ENCODE measurements around the gene UHMK1. TPM values are rescaled to one million over a fixed set of nuclear protein-coding genes. Genes with fewer than 3 reads are reported as not detected.

UHMK1 gene
- total RNA-seq, 1 experiment from 2014 or later = 38.8 TPM

DNA sequence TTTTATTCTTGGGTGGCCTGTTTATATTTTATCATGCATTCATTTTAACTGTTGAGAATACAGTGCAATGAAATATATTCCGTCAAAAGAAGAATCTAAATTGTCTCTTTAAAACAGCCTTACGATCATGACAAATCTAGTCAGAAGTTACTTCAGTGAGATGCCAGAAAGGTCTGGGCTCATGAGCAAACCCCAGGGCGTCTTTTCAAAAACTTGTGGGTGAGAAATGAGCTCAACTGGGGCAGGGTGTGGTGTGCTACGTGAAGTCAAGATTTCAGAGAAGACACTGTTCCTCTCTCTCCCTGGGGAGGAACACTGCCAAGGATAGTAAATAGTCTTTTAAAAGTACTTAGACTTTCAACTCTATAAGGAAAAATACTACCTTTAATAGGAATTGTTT, 50.6 kb downstream of the UHMK1 start:
- DNase-seq = no peak
- Histone ChIP-seq H3K27ac (no peak overlapping the region), H3K4me1 (no peaks in the 10 kb centered on the region), H3K36me3 (no peaks in the 10 kb centered on the region), H3K9me3 (replicated peaks) (peaks cover 1% of the 10 kb centered on the region), H3K27me3 (no peaks in the 10 kb centered on the region), H3K4me3 (no peak overlapping the region)

DNA sequence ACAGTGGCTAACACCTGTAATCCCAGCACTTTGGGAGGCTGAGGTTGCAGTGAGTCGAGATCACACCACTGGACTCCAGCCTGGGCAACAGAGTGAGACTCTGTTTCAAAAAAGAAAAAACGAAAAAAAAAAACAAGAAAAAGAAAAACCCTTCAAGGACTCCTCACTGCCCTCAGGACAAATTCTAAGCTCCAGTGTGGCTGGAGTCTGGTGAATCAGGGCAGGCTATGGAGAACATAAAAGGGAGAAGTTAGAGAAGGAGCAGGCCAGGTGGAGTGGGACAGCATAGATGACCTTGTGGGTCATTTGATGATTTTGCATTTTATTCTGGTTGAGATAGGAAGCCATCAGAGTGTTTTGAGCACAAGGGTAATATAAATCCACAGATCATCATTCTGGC, 51.4 kb downstream of the UHMK1 start:
- H3K27ac ChIP-seq = no peak overlapping the region
- H3K4me1 ChIP-seq = no peaks in the 10 kb centered on the region
- no peak for DNase-seq
- no peaks in the 10 kb centered on the region for H3K27me3 ChIP-seq
- no peak overlapping the region for H3K4me3 ChIP-seq
- H3K9me3 ChIP-seq (replicated peaks) = no peaks in the 10 kb centered on the region
- H3K36me3 ChIP-seq = no peaks in the 10 kb centered on the region

DNA sequence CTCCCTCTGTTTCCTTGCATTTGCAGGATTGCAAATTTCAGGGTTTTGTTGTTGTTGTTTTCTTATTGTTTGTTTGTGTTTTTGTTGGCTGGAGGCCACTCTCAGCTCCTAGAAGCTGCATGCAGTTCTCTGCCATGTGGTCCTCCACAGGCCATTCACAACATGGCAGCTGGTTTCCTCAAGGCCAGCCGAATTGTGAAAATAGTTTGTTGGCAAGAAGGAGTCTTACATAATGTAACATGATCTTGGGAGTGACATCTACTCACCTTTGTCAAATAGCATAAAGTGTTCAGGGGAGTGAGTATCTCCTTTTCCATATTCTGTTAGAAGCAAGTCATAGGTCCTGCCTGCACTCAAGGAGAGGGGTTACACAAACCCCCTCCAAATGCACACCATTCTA, 53.3 kb downstream of the UHMK1 start:
- no peaks in the 10 kb centered on the region for H3K9me3 ChIP-seq (replicated peaks)

DNA sequence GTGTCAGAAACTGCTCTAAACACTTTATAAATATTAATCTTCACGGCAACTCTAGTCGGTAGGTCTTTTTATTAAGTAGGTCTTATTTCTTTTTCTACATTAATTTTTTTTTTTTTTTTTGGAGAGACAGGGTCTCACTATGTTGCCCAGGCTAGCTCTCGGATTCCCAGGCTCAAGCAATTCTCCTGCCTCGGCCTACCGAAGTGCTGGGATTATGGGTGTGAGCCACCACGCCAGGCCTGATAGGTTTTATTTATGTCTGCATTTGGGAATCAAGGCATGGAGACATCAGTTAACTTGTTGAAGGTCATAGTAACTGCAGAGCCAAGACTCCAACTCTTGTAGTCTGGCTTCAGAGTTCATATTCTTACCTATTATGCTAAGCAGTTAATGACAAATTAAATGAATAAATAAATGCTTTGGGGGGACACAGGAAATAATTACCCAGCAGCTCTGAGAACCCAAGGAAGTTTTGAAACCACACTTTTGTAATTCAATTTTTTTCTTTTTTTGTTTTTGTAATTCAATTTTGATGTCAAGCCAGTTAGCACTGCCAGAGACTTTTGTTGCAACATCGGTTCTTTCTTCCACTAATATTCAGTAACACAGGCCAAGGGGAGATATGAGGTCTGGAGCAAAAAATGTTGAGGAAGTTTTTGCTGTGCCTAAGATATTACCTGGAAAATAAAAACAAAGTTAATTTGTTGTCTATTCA, 54.5 kb downstream of the UHMK1 start:
- H3K4me3 ChIP-seq = no peak overlapping the region
- H3K9me3 ChIP-seq (replicated peaks) = no peaks in the 10 kb centered on the region
- no peaks in the 10 kb centered on the region for H3K27me3 ChIP-seq
- no peak for DNase-seq
- no peak overlapping the region for H3K27ac ChIP-seq
- no peaks in the 10 kb centered on the region for H3K36me3 ChIP-seq
- H3K4me1 ChIP-seq = no peaks in the 10 kb centered on the region

More for the DNA sequence above, 53.3 kb downstream of the UHMK1 start:
- DNase-seq = no peak
- Histone ChIP-seq H3K4me1 (no peaks in the 10 kb centered on the region), H3K4me3 (no peak overlapping the region), H3K27me3 (no peaks in the 10 kb centered on the region), H3K27ac (no peak overlapping the region), H3K36me3 (no peaks in the 10 kb centered on the region)

DNA sequence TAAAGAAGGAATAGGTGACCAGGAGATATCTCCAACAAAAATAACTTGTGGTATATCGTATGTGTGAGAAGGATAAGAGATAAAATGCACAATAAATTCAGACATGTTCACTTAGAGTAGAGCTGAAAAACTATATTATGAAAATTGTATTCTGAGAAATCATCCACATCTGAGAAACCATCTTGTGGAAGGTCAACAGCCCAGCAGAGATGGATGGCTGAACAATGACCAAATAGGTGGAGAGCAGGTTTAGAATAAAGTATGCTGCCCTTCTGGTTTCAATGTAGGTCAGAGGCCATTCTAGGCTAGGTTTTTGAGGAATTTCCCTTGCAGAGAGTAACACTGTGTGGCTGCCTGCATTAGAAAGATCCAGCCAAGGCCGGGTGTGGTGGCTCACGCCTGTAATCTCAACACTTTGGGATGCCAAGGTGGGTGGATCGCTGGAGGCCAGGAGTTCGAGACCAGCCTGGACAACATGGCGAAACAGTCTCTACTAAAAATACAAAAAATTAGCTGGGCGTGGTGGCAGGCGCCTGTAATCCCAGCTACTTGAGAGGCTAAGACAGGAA, 55.1 kb downstream of the UHMK1 start:
- H3K36me3 ChIP-seq = no peaks in the 10 kb centered on the region
- H3K27me3 ChIP-seq = no peaks in the 10 kb centered on the region
- no peak overlapping the region for H3K27ac ChIP-seq
- H3K4me1 ChIP-seq = no peaks in the 10 kb centered on the region
- DNase-seq = no peak
- H3K4me3 ChIP-seq = no peak overlapping the region
- no peaks in the 10 kb centered on the region for H3K9me3 ChIP-seq (replicated peaks)

DNA sequence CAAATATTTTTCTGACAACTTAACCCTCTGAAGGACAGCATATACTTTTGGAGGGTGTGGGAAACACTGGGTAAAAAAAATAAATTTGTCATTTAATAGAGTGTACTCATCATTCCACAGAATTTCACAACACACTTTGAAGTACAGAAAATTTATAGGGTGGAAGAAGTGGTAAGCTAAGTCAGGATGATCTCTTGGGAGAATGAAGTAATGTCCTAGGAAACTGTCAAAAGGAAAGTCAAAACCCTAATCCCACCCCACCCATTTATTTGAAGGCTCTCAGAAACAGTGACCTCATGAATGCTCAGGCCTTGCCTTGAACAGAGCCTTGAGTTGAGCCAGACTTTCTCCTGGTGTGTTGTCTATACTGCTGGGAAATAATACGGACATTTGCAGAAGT, 56.6 kb downstream of the UHMK1 start:
- H3K36me3 ChIP-seq = no peaks in the 10 kb centered on the region
- no peak for DNase-seq
- H3K4me3 ChIP-seq = no peak overlapping the region
- H3K9me3 ChIP-seq (replicated peaks) = no peaks in the 10 kb centered on the region
- no peak overlapping the region for H3K27ac ChIP-seq
- H3K4me1 ChIP-seq = no peaks in the 10 kb centered on the region
- no peaks in the 10 kb centered on the region for H3K27me3 ChIP-seq

DNA sequence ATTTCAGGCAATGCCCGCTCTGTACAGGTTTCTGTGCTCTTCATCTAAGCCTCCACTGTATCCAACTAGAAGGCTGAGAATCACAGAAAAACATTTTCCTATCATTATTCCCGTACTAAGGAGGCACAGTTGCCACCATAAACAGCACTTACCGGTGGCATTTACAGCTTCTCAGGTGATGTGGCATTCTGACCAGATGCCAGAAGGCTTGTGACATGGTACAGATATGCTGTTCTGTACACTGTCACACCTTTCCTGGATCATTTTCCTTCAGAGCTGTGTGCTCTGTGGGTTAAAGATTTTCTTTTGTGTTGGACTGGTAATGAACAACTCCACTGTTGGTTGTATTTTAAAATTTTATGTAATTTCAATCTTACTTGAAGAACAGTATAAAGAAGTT, 59.9 kb downstream of the UHMK1 start:
- no peaks in the 10 kb centered on the region for H3K9me3 ChIP-seq (replicated peaks)
- no peaks in the 10 kb centered on the region for H3K27me3 ChIP-seq
- no peak overlapping the region for H3K27ac ChIP-seq
- H3K4me1 ChIP-seq = no peaks in the 10 kb centered on the region
- no peak overlapping the region for H3K4me3 ChIP-seq
- no peak for DNase-seq
- no peaks in the 10 kb centered on the region for H3K36me3 ChIP-seq

DNA sequence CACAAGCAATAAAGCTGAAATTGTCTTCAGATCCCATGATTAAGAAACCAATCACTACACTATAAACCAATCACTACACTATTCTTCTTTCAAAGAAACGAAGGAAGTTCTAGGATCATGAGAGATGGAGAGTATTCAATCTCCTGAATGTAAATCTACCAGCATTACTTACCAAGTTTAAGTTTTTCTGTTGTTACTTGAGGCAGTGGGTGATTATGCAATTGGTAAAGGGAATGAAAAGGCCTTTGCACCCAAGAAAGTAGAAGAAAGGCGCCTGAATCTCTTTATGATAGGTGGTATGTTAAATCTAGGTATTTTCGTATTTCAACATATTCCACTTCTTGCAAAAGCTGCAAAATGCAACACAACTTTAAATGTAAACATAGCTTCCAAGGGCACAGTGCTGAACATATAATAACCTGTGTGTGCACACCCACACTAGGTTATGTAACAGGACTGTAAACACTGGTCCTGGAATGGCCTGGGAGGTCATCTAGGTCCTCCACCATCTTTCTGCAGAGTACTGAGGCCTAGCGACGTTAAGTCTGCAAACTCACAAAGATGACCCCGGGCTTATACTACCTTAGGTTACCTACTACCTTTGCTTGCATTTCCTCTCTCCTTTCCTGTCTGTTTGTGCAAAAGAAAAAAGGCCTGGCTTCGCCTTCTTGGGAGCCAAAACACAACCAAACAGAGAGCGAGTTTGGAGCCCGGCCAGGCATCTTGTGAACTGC, 62.9 kb downstream of the UHMK1 start:
- Histone ChIP-seq H3K27ac (peak overlapping the region; percentile 74), H3K9me3 (replicated peaks) (no peaks in the 10 kb centered on the region), H3K4me1 (peaks cover 3% of the 10 kb centered on the region; the same call in 1 of the 2 replicates), H3K36me3 (no peaks in the 10 kb centered on the region), H3K27me3 (no peaks in the 10 kb centered on the region), H3K4me3 (peak overlapping the region; percentile 94)
- no peak for DNase-seq

DNA sequence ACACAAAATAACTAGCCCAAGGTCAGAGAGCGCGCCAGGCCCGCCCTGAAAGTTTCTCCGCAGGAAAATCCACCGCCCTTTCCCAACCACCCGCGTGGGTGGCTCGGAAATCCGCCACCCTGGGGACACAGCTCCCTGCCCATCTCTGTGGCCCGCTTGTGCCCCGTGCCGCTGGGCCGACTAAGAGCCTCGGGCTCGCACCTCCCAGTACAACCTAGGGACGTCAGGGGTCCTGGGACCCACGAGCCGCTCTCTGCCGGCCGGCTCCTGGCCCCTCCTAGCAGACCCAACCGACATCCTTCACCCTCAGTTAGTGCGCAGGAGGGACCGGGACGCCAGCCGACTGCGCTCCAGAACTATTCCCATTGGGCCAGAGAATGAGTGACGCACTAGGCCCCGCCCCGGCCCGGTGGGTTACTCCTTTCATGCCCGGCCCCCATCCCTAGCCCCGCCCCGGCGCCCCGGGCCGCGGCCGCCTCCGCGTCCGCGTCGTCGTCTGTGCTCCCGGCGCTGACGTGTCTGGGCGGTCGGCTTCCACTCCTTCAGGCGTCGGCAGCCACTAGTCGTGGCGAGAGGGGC, 63.5 kb downstream of the UHMK1 start:
- no peaks in the 10 kb centered on the region for H3K27me3 ChIP-seq
- peak; percentile 96 to 98 for DNase-seq
- H3K36me3 ChIP-seq = peaks cover 1% of the 10 kb centered on the region; the same call in 1 of the 2 replicates
- H3K9me3 ChIP-seq (replicated peaks) = no peaks in the 10 kb centered on the region
- peak overlapping the region; percentile 94 for H3K4me3 ChIP-seq
- peak overlapping the region; percentile 74 for H3K27ac ChIP-seq
- peaks cover 3% of the 10 kb centered on the region; the same call in 1 of the 2 replicates for H3K4me1 ChIP-seq

DNA sequence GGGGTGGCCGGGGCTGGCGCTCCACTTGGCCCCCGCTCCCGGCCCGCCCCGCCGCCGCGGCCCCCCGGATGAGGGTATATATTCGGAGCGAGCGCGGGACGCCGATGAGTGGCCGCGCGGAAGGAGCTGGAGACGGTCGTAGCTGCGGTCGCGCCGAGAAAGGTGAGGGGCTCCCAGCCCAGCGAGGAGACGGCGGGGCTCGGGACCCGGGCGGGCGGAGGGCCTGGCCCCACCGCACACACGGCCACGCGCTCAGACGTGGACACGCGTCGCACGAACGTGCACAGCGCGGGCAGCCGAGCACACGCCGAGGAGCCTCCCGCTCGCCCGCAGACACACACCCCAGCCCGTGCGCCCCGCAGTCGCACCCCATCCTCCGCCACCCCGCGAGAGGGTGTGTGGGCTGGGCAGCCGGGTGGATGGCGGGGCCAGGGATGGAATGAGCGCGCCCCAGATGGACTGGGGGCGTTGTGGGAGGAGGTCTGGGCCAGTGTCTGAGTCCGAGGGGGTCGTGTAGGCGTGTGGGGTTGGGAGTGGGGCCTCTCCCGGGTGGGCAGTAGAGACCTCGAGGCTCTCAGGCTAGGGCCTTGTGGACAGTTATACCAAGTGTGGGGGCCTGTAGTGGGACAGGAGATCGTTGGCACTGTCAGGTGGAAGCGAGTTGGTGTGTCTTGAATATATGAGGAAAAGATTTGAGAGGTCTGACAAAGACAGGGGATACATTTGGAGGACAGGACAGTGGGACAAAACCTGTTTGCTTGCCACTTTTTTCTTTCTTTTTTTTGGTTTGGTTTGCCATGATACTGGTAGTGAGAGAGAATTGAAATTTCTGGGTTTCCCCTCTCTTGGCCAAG, 64.2 kb downstream of the UHMK1 start, which contains the start of gene UAP1:
UAP1 (plus strand) TSS at position 107 of the 854 bp plus-strand sequence. CDS start 4,347 bp downstream, outside the sequence.
- no peaks in the 10 kb centered on the region for H3K27me3 ChIP-seq
- peaks cover 3% of the 10 kb centered on the region; the same call in 1 of the 2 replicates for H3K4me1 ChIP-seq
- H3K4me3 ChIP-seq = peak within 1 kb of the TSS; percentile 94
- peak within 1 kb of the TSS; percentile 74 for H3K27ac ChIP-seq
- peaks cover 7% of the 10 kb centered on the region; the same call in 1 of the 2 replicates for H3K36me3 ChIP-seq
- H3K9me3 ChIP-seq (replicated peaks) = no peaks in the 10 kb centered on the region
- DNase-seq = peak; percentile 19 to 35

DNA sequence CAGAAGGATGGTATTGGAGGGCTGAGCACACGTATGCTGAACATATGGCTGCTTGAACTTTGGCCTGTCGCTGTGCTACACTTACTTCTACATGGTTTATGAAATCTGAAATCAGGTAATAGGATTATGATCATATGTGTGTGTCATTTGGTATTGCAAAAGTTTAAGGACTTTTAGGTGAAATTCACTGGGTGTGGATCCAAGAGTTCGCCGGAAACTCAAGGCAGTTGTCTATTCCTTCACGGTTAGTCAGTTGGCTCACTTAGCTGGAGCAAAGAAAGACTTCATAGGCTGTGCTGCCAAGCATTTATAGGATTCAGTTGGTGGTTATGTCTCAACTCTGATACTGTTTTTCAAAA, 64.8 kb downstream of the UHMK1 start:
- H3K4me3 ChIP-seq = peak overlapping the region; percentile 94
- peaks cover 13% of the 10 kb centered on the region for H3K36me3 ChIP-seq
- peak overlapping the region; percentile 74 for H3K27ac ChIP-seq
- peak; percentile 16 to 46 for DNase-seq
- H3K9me3 ChIP-seq (replicated peaks) = no peaks in the 10 kb centered on the region
- no peaks in the 10 kb centered on the region for H3K27me3 ChIP-seq
- peaks cover 3% of the 10 kb centered on the region; the same call in 1 of the 2 replicates for H3K4me1 ChIP-seq

DNA sequence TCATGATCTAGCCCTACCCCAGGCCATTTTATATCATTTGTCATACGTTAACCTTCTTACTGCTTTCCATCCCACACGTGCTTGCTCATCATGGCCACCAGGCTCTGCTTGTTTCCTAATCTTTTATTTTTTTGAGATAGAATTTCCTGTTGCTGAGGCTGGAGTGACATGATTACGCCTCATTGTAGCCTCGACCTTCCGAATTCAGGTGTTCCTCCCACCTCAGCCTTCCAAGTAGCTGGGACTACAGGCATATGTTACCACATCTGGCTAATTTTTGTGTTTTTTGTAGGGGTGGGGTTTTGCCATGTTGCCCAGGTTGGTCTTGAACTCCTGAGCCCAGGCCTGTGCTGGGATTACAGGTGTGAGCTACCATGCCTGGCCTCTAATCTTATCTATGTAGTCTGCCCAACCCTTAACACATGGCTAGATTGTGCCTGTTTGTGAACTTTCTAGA, 67.2 kb downstream of the UHMK1 start:
- Histone ChIP-seq H3K4me3 (no peak overlapping the region), H3K4me1 (peaks cover 3% of the 10 kb centered on the region; the same call in 1 of the 2 replicates), H3K27me3 (no peaks in the 10 kb centered on the region), H3K36me3 (peaks cover 31% of the 10 kb centered on the region), H3K9me3 (replicated peaks) (no peaks in the 10 kb centered on the region), H3K27ac (no peak overlapping the region)
- DNase-seq = no peak

DNA sequence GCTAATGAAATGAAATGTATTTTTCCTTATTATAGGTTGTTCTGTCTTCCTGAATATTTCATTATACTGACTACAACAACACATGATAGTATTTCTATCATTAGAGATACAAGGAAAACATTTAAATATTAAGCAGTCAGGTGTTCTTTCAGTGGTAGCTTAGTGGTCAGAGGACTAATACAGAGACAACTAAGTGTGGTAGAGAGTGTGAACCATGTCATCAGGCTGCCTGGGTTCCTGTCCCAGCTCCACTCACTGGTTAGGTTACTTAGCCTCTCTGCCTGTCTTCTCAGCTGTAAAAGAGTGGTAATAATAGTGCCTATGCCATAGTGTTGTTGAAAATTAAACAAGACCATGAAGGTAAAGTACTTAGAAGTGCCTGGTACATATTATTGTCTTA, 67.8 kb downstream of the UHMK1 start:
- H3K27me3 ChIP-seq = no peaks in the 10 kb centered on the region
- no peak overlapping the region for H3K27ac ChIP-seq
- no peaks in the 10 kb centered on the region for H3K9me3 ChIP-seq (replicated peaks)
- H3K4me1 ChIP-seq = peaks cover 3% of the 10 kb centered on the region; the same call in 1 of the 2 replicates
- H3K4me3 ChIP-seq = no peak overlapping the region
- H3K36me3 ChIP-seq = peaks cover 31% of the 10 kb centered on the region
- no peak for DNase-seq

DNA sequence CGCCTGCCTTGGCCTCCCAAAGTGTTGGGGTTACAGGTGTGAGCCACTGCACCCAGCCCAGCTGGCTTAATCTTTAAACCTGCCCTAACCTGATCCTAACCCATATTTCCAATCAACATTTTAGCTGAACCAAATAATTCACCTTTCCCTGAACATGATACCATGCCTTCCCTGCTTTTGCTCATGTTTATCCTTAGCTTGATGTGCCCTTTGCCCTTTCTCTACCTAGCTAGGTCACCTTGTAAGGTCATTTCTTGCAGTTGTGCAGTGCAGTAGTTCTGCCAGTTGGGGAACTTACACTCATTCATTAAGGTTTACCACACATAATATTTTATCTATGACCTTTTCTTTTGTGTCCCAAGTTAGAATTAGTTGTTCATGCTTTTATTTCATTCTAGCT, 69.3 kb downstream of the UHMK1 start:
- H3K9me3 ChIP-seq (replicated peaks) = no peaks in the 10 kb centered on the region
- peaks cover 3% of the 10 kb centered on the region; the same call in 1 of the 2 replicates for H3K4me1 ChIP-seq
- peaks cover 33% of the 10 kb centered on the region for H3K36me3 ChIP-seq
- no peaks in the 10 kb centered on the region for H3K27me3 ChIP-seq
- no peak overlapping the region for H3K4me3 ChIP-seq
- no peak overlapping the region for H3K27ac ChIP-seq
- no peak for DNase-seq
